GM15510 (cell line): ENCODE measurements around the gene POU6F2.

Source experiments
- POLR2A ChIP-seq: IDR thresholded peaks from 3 replicates; pipeline ENCODE4 v1.6.1; 2011; ENCODE audit warnings: borderline replicate concordance; ENCODE audit not compliant: insufficient read length; ENCODE audit errors: extremely low read depth

The POU6F2 gene

GRCh38 chr7:39342763-39343162 lies 365.1 kb downstream of the POU6F2 start:
- no peak for TF ChIP-seq POLR2A

GRCh38 chr7:39349452-39350123 lies 371.9 kb downstream of the POU6F2 start:
- no peak for TF ChIP-seq POLR2A

- no peak for TF ChIP-seq POLR2A
These were observed 376.1 kb downstream of the POU6F2 start for GRCh38 chr7:39353615-39354376.

- TF ChIP-seq POLR2A: no peak
These were observed 378.0 kb downstream of the POU6F2 start for GRCh38 chr7:39355664-39356063.

- TF ChIP-seq POLR2A: no peak
These were observed 378.6 kb downstream of the POU6F2 start for GRCh38 chr7:39356172-39356925.

- TF ChIP-seq POLR2A: no peak
These were observed 379.9 kb downstream of the POU6F2 start for GRCh38 chr7:39357648-39358047.

- TF ChIP-seq POLR2A: no peak
These were observed 382.3 kb downstream of the POU6F2 start for GRCh38 chr7:39360038-39360437.

- no peak for TF ChIP-seq POLR2A
These were observed 383.1 kb downstream of the POU6F2 start for GRCh38 chr7:39360766-39361165.

GRCh38 chr7:39365751-39366295 lies 388.1 kb downstream of the POU6F2 start:
- no peak for TF ChIP-seq POLR2A

- TF ChIP-seq POLR2A: no peak
These were observed 389.7 kb downstream of the POU6F2 start for GRCh38 chr7:39367451-39367850.

- TF ChIP-seq POLR2A: no peak
These were observed 390.2 kb downstream of the POU6F2 start for GRCh38 chr7:39367943-39368342.

- TF ChIP-seq POLR2A: no peak
These were observed 394.7 kb downstream of the POU6F2 start for GRCh38 chr7:39372383-39372782.

GRCh38 chr7:39374436-39375040 lies 396.8 kb downstream of the POU6F2 start:
- no peak for TF ChIP-seq POLR2A

- no peak for TF ChIP-seq POLR2A
These were observed 397.6 kb downstream of the POU6F2 start for GRCh38 chr7:39375047-39375873.
